ENCODE results near the gene ADGRL1.

- TF ChIP-seq POLR2A (IDR thresholded peaks at IDR 0.05) (no peak), CTCF (IDR thresholded peaks at IDR 0.05) (no peak), POLR2AphosphoS5 (IDR thresholded peaks at IDR 0.05) (no peak)
Measured at GRCh38 chr19:14139944-14140343, 66.0 kb downstream of the ADGRL1 start.

All from breast epithelium (tissue), 3 donors.